ENCODE results near the gene SEPTIN5.

The SEPTIN5 gene

GRCh38 chr22:19733755-19734154 is 19.5 kb downstream of the SEPTIN5 start:
- no peak for DNase-seq (ENCODE audit: low read depth)

GRCh38 chr22:19734163-19734562 is 19.9 kb downstream of the SEPTIN5 start:
- DNase-seq (ENCODE audit: low read depth): no peak

- no peak for DNase-seq (ENCODE audit: low read depth)
Observed at GRCh38 chr22:19734837-19735382, 20.6 kb downstream of the SEPTIN5 start.

GRCh38 chr22:19735665-19736510 is 21.6 kb downstream of the SEPTIN5 start:
- no peak for DNase-seq (ENCODE audit: low read depth)

- no peak for DNase-seq (ENCODE audit: low read depth)
Observed at GRCh38 chr22:19737846-19738663, 23.8 kb downstream of the SEPTIN5 start.

GRCh38 chr22:19738664-19739447 is 24.6 kb downstream of the SEPTIN5 start:
- no peak for DNase-seq (ENCODE audit: low read depth)

GRCh38 chr22:19739448-19739895 is 25.2 kb downstream of the SEPTIN5 start:
- DNase-seq (ENCODE audit: low read depth): no peak

- DNase-seq (ENCODE audit: low read depth): no peak
Observed at GRCh38 chr22:19739911-19740449, 25.7 kb downstream of the SEPTIN5 start.

GRCh38 chr22:19740586-19740985 is 26.3 kb downstream of the SEPTIN5 start:
- no peak for DNase-seq (ENCODE audit: low read depth)

- no peak for DNase-seq (ENCODE audit: low read depth)
Observed at GRCh38 chr22:19741053-19741452, 26.8 kb downstream of the SEPTIN5 start.

- DNase-seq (ENCODE audit: low read depth): no peak
Observed at GRCh38 chr22:19742160-19743066, 28.1 kb downstream of the SEPTIN5 start.

GRCh38 chr22:19743081-19743480 is 28.8 kb downstream of the SEPTIN5 start:
- DNase-seq (ENCODE audit: low read depth): no peak

GRCh38 chr22:19743651-19744050 is 29.3 kb downstream of the SEPTIN5 start:
- no peak for DNase-seq (ENCODE audit: low read depth)

- DNase-seq (ENCODE audit: low read depth): no peak
Observed at GRCh38 chr22:19744350-19745006, 30.2 kb downstream of the SEPTIN5 start.

GRCh38 chr22:19745155-19746101 is 31.1 kb downstream of the SEPTIN5 start:
- DNase-seq (ENCODE audit: low read depth): no peak

GRCh38 chr22:19746726-19747125 is 32.4 kb downstream of the SEPTIN5 start:
- DNase-seq (ENCODE audit: low read depth): no peak

- no peak for DNase-seq (ENCODE audit: low read depth)
Observed at GRCh38 chr22:19747551-19747950, 33.2 kb downstream of the SEPTIN5 start.

- DNase-seq (ENCODE audit: low read depth): no peak
Observed at GRCh38 chr22:19748139-19748538, 33.8 kb downstream of the SEPTIN5 start.
